ENCODE measurements around the gene NFIA. TPM values are rescaled to one million over a fixed set of nuclear protein-coding genes. Genes with fewer than 3 reads are reported as not detected.

The NFIA gene
- total RNA-seq, 1 donor from 2014 or later: 1.2 TPM

DNA sequence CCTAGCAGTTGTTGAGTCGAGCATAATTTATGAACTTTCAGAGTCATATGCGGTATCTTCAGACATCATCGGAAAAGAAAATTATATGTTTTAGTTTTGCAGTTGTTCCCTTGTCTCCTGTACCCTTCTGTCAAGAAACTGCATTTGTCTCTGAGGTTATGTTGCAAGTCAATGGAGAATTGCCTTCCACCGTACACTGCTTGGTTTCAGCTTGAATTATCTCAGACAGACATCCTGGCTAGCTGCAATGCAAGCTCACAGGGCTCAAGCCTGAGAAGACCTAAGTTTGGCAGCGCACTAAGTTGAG lies 156.0 kb downstream of the NFIA start:
- H3K27me3 Mint-ChIP-seq: peaks cover 3% of the 10 kb centered on the region
- no peak overlapping the region for H3K27ac Mint-ChIP-seq
- H3K4me3 Mint-ChIP-seq (ENCODE audit: low read depth): no peak overlapping the region
- TF ChIP-seq, protein P1, sequence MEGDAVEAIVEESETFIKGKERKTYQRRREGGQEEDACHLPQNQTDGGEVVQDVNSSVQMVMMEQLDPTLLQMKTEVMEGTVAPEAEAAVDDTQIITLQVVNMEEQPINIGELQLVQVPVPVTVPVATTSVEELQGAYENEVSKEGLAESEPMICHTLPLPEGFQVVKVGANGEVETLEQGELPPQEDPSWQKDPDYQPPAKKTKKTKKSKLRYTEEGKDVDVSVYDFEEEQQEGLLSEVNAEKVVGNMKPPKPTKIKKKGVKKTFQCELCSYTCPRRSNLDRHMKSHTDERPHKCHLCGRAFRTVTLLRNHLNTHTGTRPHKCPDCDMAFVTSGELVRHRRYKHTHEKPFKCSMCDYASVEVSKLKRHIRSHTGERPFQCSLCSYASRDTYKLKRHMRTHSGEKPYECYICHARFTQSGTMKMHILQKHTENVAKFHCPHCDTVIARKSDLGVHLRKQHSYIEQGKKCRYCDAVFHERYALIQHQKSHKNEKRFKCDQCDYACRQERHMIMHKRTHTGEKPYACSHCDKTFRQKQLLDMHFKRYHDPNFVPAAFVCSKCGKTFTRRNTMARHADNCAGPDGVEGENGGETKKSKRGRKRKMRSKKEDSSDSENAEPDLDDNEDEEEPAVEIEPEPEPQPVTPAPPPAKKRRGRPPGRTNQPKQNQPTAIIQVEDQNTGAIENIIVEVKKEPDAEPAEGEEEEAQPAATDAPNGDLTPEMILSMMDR (IDR thresholded peaks at IDR 0.05; ENCODE audit: unreplicated experiment): no peak
- no peaks in the 10 kb centered on the region for H3K36me3 Mint-ChIP-seq (ENCODE audit: insufficient read depth)
- DNase-seq (ENCODE audit: low spot score, unreplicated experiment): no peak
- H3K4me1 Mint-ChIP-seq (ENCODE audit: low read depth): peaks cover 3% of the 10 kb centered on the region
- H3K9me3 Mint-ChIP-seq (ENCODE audit: low read depth): no peaks in the 10 kb centered on the region

DNA sequence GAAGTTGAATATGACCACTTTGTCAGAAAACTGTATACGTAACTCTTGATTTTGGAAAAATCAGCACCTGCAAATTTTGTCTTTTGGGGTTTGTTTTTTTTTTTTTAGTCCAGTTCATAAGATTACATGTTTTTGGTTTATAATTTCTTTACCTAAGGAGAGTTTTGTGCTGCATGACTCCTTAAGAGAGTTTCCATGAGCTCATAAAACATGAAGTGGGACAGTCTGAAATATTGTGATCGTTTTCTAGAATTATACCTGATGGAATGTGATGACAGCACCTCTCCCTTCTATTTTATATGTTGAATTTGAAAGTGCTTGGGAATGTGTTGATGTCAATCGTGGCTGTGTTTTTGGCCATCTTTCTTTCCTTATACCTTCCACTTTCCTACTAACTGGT lies 158.5 kb downstream of the NFIA start:
- TF ChIP-seq, protein P1 (IDR thresholded peaks at IDR 0.05; ENCODE audit: unreplicated experiment): no peak
- Mint-ChIP-seq H3K27me3 (no peaks in the 10 kb centered on the region), H3K36me3 (ENCODE audit: insufficient read depth) (no peaks in the 10 kb centered on the region), H3K4me3 (ENCODE audit: low read depth) (no peak overlapping the region), H3K4me1 (ENCODE audit: low read depth) (peaks cover 3% of the 10 kb centered on the region), H3K9me3 (ENCODE audit: low read depth) (no peaks in the 10 kb centered on the region), H3K27ac (no peak overlapping the region)
- no peak for DNase-seq (ENCODE audit: low spot score, unreplicated experiment)

DNA sequence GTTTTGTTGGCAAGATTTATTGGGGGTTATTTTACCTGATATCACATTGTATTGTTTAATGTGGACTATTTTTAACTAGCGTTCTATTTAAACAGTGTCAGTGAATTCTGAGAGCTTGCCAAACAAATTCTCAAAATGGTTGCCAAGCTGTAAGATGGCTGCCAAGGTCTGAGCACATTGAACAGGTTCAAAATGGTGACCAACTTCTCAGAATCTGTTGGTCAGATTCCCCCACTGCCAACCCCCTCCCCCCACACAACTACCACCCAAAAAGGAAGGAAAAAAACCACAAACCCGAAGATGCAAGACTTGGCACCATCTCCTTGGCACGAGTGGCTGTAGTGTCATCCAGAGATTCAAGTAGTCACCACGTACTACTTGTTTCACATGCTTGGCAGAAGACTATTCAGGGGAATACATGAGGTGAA lies 159.1 kb downstream of the NFIA start:
- Mint-ChIP-seq H3K9me3 (ENCODE audit: low read depth) (no peaks in the 10 kb centered on the region), H3K27ac (no peak overlapping the region), H3K4me3 (ENCODE audit: low read depth) (no peak overlapping the region), H3K27me3 (no peaks in the 10 kb centered on the region), H3K36me3 (ENCODE audit: insufficient read depth) (no peaks in the 10 kb centered on the region), H3K4me1 (ENCODE audit: low read depth) (peaks cover 3% of the 10 kb centered on the region)
- DNase-seq (ENCODE audit: low spot score, unreplicated experiment): no peak
- TF ChIP-seq, protein P1 (IDR thresholded peaks at IDR 0.05; ENCODE audit: unreplicated experiment): no peak

DNA sequence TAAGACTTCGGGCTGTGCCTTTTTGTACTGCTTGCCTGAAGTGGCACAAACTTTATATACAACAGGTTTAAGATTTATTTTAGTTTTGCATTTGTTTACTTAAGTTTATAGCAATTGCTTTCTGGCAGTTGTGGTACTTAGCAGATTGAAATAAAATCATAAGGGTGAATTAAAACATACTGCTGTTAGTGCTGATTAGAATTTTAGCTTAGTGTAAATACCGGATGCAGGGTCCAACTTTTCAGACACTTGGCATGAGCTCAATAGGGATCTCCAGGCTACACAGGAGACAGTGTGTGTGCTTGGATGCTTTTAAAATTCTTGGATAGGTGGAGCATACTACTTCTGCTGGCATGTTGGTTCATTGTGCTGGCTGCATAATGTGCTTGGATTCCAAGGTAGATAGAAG lies 159.6 kb downstream of the NFIA start:
- no peak overlapping the region for H3K27ac Mint-ChIP-seq
- TF ChIP-seq, protein P1 (IDR thresholded peaks at IDR 0.05; ENCODE audit: unreplicated experiment): no peak
- H3K9me3 Mint-ChIP-seq (ENCODE audit: low read depth): peaks cover 4% of the 10 kb centered on the region
- H3K4me1 Mint-ChIP-seq (ENCODE audit: low read depth): peaks cover 3% of the 10 kb centered on the region
- no peaks in the 10 kb centered on the region for H3K36me3 Mint-ChIP-seq (ENCODE audit: insufficient read depth)
- no peak for DNase-seq (ENCODE audit: low spot score, unreplicated experiment)
- no peaks in the 10 kb centered on the region for H3K27me3 Mint-ChIP-seq
- H3K4me3 Mint-ChIP-seq (ENCODE audit: low read depth): no peak overlapping the region

DNA sequence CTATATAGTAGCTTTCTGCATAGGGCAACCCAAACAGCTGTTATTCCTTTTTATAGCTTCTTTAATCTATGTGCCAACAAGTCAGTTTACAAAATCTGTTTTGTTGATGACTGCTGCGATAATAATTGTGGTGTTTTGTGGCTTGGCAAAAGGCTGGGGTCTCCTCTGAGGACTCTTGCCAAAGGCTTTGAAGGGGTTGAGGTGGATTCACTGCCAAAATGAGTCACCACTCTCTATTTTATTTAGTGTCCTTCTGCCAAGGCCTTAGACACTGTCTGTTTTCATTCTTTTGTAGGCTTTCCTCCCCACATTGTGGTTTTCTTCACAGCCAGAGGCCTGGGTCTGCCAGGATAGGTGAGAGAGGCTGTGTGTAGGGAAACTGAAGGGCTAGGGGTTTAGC lies 161.8 kb downstream of the NFIA start:
- Mint-ChIP-seq H3K36me3 (ENCODE audit: insufficient read depth) (no peaks in the 10 kb centered on the region), H3K27ac (no peak overlapping the region), H3K4me3 (ENCODE audit: low read depth) (no peak overlapping the region), H3K9me3 (ENCODE audit: low read depth) (peaks cover 4% of the 10 kb centered on the region), H3K27me3 (no peaks in the 10 kb centered on the region), H3K4me1 (ENCODE audit: low read depth) (peaks cover 3% of the 10 kb centered on the region)
- DNase-seq (ENCODE audit: low spot score, unreplicated experiment): no peak
- TF ChIP-seq, protein P1 (IDR thresholded peaks at IDR 0.05; ENCODE audit: unreplicated experiment): no peak

All from progenitor cell of endocrine pancreas (in vitro differentiated cells).